Stimulated activated naive CD4-positive, alpha-beta T cell (primary cell): ENCODE measurements around the gene CAMKK1.

Experiments
- DNase-seq, 6 experiments: peaks; one replicate each; lab custom pipeline; 2025; lab: John Stamatoyannopoulos, UW

Gene CAMKK1

DNA sequence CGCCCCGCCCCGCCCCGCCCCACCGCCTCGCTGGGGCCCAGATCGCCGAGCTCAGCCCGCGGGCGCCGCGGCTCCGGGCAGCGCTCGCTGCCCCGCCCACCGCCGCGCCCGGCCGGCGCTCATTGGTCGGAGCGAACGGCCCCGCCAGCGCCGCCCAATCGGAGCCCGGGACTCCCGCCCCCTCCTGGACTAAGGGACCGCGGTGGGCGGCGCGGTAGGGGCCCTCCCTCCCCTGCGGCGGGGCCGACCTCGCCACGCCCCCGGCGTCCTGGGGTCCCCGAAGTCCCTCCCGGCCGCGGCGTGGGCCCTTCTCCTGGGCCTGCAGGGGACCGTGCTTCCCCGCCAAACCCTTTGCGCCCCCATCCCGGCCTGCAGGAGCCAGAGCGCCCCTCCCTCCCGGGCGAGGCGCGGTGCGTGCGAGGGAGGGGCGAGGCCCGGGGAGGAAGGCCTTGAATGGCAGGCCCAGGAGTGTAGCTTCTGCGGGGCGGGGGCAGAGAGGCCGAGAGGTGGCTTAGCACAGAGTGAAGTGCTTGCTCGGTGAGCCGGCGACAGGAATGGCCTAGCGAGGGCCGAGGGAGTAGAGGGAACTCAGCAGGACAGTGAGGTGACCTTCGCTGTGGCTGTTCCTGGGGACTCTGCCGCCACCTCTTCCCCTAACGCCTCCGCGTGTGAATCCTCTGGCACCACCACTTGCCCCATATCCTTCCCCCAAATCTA lies at the start of gene CAMKK1:
CAMKK1 (minus strand) TSS at position 51 of the 717 bp plus-strand sequence. CDS start 7,366 bp downstream, outside the sequence.
- peak; percentile 75 to 91 (median 84) for DNase-seq

DNA sequence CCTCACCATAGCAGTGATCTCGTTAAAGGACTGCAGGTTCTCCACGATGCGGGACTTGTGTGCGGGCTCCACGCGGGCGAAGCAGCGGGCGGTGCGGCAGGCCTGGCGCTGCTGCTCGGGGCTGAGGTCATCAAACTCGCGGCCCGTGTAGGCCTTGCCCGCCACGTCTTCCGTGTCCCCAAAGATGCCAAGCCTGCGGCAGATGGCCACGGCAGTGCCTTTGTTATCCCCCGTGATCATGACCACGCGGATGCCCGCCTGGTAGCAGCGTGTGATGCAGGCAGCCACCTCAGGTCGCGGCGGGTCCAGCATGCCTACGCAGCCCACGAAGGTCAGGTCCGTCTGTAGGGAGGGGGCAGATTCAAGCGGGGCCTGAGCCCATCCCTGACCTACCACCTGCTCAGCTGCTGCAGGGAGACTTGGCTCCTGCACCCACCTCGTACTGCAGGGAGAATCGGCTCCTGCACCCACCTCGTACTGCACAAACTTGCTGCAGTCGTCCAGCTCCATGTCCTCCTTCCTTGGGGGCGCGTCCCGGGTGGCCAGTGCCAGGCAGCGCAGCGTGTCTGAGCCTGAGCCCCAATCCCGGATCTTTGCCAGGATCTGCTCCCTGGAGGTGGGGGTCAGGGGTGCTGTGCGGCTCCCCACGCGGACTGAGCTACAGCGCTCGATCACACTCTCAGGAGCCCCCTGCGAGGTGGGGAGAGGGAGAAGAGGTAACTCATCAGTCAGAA lies 48.3 kb upstream of the CAMKK1 start:
- DNase-seq, result no peak

DNA sequence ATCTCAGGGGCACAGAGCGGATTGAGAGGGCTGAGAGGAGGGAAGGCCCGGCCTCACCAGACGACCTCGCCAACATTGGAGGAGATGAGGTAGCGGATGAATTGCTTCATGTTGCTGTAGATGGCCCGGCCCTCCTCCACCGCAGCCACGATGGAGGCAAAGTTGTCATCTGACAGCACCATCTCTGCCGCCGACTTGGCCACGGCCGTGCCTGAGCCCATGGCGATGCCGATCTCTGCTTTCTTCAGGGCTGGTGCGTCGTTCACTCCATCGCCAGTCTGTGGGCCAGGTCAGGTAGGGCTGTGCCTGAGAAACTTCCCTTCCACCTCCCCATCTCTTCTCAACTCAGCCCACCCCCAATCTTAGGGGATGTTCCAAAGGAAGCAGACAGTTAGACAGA lies 44.5 kb upstream of the CAMKK1 start:
- DNase-seq, result no peak

DNA sequence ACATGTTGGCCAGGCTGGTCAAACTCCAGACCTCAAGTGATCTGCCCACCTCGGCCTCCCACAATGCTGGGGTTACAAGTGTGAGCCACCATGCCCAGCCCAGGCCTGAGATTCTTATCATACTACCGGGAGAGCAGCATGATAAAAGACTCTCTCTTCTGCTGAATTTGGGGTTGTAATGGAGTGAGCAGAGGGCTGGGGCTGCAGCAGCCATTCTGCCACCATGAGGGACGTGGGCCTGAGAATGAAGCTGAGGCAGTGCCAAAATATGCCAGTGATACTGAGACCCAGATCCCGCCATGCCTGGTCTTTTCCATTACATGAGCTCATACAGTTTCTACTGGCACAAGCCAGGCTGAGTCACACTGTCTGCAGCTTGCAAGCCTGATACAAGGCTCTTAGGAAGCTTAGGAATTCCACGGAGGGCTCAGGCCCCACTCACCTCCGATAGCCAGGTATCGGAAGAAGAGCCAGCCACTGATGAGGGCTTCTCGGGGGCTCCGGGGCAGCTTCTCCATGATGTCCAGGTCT lies 43.0 kb upstream of the CAMKK1 start:
- no peak for DNase-seq

DNA sequence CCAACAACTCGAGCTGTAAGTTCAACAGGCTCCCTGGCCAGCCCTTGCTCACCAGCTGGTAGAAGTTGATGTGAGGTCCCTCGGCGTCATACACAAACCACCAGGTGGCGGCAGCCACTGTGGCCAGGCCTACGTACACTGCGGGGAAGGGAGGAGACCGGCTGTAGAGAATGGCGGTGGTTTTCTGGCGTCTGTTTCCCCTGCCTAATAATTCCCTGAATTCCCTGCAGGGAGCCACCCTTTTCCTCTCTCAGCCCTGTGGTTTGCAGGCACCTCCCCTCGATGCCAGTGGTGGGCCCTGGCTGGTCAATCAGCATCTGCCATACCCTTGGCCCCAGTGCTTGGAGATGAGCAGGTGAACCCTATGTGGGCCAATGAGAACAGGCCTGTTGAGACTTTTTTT lies 42.3 kb upstream of the CAMKK1 start:
- peak in 5 of 6 experiments; percentile 9 to 47 (median 14) for DNase-seq

DNA sequence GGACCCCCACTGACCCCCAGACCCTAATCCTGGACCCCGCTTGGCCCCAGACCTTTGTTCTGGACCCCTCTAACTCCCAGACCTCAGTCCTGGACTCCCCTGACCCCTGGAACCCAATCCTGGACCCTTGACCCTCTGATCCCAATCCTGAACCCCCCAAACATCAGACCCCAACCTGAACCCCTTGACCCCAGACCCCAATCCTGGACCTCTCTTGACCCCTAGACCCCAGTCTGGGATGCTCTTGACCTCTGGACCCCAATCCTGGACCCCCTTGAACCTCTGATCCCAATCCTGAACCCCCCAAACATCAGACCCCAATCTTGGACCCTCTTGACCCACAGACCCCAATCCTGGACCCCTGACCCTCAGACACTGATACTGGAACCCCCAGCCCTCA lies 36.9 kb upstream of the CAMKK1 start:
- no peak for DNase-seq

DNA sequence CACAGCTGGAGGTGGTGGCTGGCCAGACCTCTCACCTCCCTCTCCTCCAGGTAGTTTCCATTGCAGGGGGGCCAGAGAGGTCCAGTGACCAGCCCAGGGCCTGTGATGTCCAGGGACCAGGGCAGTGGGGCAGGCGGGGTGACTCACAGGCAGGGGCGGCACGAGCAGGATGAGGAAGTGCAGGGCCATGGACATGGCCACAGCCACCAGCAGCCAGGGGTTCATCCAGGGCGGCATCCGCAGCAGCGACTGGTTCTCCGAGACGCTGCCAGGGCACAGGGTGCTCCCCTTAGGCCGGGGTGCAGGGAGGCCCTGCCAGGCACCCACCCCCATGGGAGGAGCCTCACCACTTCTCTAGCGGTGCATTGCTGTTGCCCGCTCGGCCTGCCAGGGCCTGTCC lies 36.3 kb upstream of the CAMKK1 start:
- DNase-seq, result no peak

DNA sequence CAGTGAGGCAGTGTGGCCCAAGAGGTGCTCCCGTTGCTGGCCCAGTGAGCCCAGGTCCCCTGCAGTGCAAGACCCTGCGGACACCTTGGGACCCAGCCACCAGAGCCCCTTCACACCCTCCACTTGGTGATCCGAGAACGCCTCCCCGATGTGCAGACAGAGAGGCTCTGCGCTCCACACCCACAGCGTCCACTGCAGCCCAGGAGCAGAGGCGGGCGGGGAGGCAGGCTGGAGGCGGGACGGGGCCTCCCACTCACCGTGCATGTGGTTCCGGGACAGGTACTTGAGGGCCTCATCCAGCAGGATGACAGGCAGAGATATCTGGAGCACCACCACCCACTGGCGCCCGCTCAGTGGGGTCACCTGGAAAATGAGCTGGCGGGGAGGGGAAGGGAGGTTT lies 35.6 kb upstream of the CAMKK1 start:
- DNase-seq, result no peak

DNA sequence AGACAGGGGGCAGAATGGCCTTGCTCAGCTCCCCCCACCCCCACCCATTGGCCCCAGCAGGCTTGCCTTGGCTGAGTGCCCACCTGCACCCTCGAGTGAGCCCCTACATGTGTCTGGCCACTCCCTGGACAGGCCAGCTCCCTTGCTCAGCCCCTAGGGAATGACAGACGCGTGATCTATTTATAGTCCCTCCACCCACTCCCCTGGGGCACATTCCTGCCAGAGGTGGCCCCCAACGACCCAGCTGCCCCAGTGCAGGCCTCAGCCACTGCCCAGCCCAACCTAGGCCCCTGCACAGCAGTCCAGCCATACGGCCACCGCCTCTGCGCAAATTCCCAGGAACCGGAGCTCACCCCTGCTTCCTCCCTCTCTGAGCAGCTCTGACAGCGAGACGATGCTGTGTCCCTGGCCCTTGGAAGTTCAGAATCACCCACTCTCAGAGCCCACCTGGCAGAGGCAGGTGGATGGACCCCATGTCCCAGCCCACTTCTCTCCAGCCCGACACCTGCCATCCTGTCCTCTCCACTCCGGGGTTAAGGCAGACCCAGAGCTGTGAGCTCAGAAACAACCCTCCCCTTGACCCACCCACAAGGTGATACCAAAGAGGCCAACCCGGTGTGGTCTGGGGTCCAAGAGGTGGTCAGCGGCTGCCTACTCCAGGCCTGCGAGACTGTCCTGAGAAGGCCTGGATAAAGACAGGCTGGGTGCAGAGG lies 34.9 kb upstream of the CAMKK1 start:
- no peak for DNase-seq

DNA sequence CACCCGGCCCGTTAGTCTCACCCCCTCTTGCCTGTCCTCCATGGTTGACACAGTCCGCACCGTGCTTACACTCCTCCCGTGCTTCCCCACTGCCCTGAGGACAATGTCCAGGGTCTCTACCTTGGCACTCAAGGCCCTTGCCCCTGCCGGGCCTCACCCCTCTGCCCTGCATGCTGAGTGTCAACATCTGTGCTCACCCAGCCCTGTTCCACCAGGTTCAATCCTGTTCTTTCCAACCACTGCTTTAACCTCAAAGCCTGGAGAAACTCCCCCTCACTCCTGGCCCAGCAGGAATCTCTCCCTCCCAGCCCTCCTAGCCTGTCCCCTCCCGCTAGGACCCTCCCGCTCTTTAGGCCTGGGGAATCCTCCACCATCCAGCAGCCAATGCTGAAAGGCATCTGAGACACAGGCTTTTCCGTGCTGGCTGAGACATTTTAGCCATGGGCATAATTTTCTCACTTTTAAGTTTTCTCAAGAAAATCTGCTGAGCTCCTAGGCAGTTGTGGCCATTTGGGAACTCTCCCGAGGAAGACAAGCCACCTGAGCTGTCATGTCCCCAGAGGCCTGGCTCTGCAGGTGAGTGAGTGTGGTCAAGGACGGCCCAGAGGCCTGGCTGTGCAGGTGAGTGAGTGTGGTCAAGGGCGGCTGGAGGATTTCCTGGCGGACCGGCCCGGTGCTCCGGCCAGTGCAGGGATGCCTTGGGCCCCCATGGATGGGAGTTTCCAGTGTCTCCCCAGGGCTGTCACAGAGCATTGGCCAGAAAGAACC lies 34.2 kb upstream of the CAMKK1 start:
- no peak for DNase-seq

DNA sequence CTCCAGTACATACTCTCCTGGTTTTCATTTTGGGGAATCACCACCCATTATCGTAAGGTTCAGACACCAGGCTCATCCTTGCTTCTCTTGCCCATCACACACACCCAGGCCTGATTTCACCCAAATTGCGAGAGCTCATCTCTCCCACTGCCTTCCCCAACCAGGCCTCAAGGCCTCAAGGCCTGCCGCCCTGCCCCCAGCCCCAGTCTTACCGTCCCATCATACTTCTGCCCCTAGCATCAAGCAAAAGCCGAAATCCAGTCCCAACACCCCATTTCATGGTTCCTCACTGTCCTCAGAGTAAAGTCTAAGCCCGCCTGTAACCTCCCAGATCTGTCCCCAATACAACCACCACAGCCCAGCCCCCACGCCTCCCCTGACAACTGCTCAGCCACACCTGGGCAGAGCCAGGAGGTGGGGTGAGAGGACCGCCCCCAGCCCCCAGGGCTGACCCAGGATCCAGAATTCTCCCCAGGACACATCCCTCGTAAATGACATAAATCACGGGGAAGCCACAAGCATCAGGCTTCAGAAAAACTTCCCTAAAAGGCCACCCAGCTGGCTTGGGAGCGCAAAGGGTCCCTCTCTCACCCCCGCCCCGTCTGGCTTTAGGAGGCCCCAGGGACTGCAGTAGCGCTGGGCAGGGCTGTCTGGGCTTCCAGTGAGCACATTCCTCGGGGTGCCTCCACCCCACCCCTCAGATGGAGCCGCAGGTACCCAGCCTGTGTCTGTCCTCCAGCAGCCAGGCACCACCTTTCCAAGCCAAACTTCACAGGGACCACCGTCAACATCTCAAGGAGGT lies 33.0 kb upstream of the CAMKK1 start:
- DNase-seq, result no peak

DNA sequence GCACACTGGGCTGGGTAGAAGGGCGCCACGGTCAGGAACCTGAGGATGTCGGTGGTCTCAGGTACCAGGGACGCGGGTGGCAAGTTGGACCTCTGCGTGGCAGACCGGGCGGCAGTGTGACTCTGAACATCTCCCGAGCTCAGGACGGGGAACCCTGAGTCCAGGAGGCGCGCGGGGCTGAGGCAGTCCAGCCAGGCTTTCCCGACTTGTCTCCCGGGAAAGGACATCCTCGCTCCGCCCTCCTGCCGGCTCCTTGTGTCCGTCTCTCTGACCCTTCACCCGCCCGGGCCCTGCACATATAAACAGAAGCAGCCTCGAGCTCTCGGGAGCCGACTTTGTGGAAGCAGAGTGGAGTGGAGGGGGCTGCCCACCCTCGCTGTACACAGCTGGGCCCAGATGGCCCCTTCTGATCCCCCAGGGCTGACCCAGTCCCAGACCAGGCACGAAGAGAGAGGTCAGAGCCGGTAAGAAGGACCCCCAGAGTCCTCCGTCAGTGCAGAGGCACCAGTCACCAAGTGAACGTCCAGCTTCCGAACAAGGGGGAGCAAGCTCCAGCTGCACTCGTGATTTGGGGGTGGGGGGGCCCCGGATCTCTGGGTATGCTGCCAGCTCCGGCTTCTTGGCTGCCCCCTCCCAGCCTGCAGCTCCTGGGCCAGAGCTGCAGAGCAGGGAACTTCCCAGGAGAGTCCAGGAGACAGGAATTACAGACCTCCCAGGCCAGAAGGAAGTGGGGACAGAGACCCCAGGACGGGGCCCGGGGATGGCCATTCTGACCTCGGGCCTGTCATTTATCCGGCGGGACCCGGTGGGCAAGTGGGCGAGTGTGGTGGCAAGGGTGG lies 31.9 kb upstream of the CAMKK1 start:
- DNase-seq, result no peak

DNA sequence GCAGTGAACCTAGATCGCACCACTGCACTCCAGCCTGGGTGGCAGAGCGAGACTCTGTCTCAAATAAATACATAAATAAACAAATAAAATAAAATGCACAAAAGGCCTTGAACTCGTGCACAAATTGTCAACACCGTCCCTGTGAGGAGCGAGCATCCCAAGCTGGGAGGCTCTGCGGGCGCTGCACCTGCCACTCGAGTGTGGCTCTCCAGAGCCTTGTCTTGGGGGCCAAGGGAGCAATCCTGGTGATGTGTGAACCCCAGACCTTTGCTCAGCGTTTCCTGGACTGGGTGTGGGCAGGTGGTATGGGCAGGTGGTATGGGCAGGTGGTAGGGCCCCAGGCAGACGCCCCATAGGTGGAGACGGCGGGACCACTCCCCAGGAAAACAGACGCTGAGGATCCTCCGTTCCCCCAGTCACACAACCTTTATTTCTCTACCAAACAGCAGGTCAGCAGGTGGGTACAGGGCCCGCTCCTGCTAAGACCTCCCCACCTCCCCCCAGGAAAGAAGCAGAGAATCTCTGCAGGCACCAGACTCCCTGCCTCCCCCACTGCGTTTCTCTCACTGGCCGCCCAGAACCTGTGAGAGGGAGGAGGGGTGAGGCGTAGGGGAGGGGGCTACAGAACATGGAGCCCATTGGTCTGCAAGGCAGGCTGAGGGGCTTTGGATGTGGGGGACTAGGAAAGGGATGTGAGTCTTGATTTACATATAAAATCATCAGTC lies 30.8 kb upstream of the CAMKK1 start:
- no peak for DNase-seq

DNA sequence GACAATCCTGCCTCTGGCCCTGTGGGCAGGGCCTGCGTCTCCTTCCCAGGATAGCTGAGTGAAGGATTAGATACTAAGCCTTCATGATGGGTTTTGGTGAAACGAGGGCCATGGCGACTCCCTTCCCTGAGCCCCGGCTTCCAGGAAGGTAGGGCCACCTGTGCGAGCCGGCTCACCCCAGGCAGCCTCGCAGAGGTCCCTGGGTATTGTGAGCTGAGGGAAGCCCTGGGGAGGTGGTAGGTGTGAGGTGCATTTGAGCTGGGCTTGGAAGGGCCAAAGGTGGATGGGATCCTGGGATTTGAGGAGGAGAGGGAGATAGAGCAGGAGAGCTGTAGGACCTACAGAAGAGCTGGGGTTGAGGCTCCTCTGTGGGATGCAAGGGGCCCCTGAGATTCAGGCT lies 29.9 kb upstream of the CAMKK1 start:
- DNase-seq, result no peak

DNA sequence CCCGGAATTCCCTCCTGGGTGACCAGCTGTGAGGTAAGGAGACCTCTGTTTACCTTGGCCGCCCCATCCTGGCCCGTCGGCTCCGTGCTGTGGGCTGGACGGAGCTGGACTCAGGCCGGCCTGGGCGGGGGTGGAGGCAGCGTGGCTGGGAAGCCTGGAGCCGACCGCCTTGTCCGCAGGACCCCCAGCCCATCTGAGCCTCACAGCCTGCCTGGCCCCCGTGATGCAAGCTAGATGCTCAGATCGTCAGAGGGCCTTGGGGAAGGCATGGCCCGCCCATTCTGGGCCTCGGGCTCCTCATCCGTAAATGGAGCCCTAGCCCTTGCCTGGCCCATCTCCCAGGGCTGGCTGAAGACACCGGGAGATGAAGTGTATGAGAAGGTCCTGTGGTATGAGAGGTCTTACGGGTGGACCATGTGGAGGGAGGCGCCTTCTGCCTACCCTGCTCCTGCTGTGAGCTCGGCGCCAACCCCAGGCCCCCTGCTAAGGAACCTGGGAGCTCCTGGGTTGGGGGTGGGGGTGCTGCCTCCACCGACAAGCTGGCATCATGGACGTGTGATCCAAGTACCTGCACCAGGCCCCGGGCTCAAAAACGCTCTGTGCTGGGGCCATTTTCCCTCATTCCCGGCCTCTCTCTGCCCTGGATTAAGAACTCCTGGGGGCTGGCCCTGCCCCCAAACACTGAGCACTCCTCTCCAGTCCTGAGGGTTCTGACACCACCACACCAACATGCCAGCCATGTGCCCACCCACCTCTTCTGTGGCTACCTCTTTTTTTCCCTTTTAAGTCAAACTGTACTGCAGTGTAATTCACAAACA lies 28.9 kb upstream of the CAMKK1 start:
- no peak for DNase-seq

DNA sequence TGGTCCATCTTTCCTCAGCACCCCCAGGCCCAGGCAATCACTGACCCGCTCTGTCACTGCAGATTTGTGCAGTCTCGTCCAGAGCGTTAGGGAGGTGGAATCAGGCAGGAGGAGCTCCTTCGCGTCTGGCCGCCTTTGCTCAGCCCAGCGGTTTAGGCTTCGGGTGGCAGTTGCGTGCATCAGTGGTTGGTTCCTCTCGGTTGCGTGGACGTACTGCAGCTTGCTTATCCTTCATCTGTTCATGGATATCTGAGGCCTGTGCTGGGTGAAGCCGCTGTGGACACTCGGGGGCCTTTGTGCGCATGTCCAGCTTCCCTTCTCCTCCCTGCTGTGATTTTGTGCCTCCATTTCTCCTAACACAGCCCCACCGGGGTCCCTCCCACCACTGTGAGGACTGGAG lies 28.2 kb upstream of the CAMKK1 start:
- DNase-seq, result no peak

DNA sequence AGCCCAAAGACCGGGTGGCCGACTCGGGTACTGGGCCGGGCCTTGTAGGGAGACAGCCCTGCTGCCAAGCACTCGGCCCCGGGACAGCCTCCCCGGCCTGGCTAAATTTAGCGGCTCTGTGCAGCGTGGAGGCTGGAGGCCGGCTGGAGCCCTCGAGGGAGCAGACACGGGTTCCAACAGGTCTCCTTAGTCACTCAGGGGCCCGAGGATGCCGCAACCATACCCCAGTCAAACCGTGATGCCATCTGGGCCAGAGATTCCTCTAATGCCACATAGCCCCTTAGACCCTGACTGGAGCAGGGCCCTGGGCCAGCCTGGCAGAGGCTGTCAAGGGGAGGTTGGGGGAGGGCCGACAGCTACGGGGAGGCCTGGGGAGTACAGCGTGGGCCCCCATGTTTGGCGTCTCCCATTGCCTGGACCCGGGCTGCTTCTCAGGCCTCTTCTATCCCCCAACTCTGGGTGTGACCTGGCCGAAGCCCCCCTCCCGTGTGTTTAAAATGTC lies 26.3 kb upstream of the CAMKK1 start:
- no peak for DNase-seq

DNA sequence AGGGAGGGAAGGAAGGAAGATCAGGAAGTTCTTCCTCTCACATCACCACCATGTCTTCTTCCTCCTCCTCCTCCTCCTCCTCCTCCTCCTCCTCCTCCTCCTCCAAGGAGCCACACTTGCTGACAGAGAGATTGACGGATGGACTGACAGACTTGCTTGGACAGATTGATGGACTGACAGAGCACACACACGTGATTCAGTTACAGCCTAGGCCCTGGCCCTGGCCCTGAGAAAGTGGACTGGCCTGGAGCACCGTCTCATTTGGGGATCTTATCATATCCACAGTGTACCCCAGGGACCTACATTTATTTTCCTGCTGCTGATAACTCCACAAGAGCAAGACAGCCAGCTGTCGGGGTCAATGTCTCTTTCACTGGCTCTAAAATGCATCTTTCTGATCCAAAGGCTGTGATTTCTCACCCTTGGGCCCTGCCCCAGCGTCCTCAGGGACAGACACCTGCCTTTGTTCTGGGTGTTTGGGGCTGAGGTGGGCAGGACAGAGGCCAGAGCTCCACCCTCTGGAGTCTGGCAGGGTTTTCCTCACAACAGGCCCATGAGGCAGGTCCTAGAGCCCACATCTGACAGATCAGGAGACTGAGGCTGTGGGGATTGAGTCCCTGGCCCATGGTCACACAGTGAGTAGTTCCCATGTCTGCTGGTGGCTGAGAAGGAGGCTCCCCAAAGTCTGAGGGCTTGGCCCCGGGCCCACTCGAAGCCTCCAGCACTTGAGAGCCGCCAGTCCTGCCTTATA lies 25.7 kb upstream of the CAMKK1 start:
- no peak for DNase-seq
